Keratinocyte (primary cell): ENCODE results near the gene COMT. TPM values are rescaled to one million over a fixed set of nuclear protein-coding genes. Genes with fewer than 3 reads are reported as not detected.

Experiments
- DNase-seq: peaks from one replicate; pipeline ENCODE4 v3.0.0-alpha.2; 2011; ENCODE audit warnings: low read depth, missing footprints, low spot score
- FAIRE-seq: peaks from 2 replicates; lab custom pipeline; 2011; peaks lifted over from hg19 to GRCh38; lab: Jason Lieb, UNC
- H2AFZ ChIP-seq: 2 replicates; pipeline ENCODE4 v1.6.0; 2012; ENCODE audit warnings: low read length, control low read depth, inconsistent platforms; ENCODE audit not compliant: control insufficient read depth
- H3K27ac ChIP-seq: 2 replicates; pipeline ENCODE4 v1.5.1; 2011; ENCODE audit warnings: low read length; ENCODE audit not compliant: control insufficient read depth, insufficient read depth
- H3K27me3 ChIP-seq: 3 replicates; pipeline ENCODE4 v1.6.0; 2011; ENCODE audit warnings: low read length; ENCODE audit not compliant: control insufficient read depth, insufficient read depth; ENCODE audit errors: extremely low read depth
- H3K36me3 ChIP-seq, 2 experiments: 2 replicates in 1 of 2; 3 replicates in 1 of 2; pipeline ENCODE4 v1.5.1; 2011; ENCODE audit warnings: low read length in 2 of 2, mild to moderate bottlenecking in 1 of 2; ENCODE audit not compliant: control insufficient read depth in 2 of 2, insufficient read depth in 2 of 2; ENCODE audit errors: extremely low read depth in 1 of 2
- H3K4me1 ChIP-seq: 3 replicates; pipeline ENCODE4 v1.5.1; 2011; ENCODE audit warnings: low read length; ENCODE audit not compliant: control insufficient read depth, insufficient read depth; ENCODE audit errors: extremely low read depth
- H3K4me2 ChIP-seq: 3 replicates; pipeline ENCODE4 v1.6.0; 2011; ENCODE audit warnings: low read depth, low read length; ENCODE audit not compliant: control insufficient read depth, insufficient read depth; ENCODE audit errors: extremely low read depth
- H3K4me3 ChIP-seq, 3 experiments: fragments of 200-600 bp in 1 of 3; sonication (generic) in 1 of 3; 2 replicates in 2 of 3; 3 replicates in 1 of 3; pipeline ENCODE4 v1.5.1; 2011 to 2016; ENCODE audit warnings: low read length in 3 of 3, mild to moderate bottlenecking in 3 of 3, control low read depth in 2 of 3, inconsistent platforms in 1 of 3, low read depth in 1 of 3, mixed read lengths in 1 of 3, mixed run types in 1 of 3, moderate library complexity in 1 of 3; ENCODE audit not compliant: control insufficient read depth in 2 of 3, insufficient read depth in 2 of 3; ENCODE audit errors: extremely low read depth in 1 of 3
- H3K79me2 ChIP-seq: 2 replicates; pipeline ENCODE4 v1.6.0; 2012; ENCODE audit warnings: low read length; ENCODE audit not compliant: control insufficient read depth, insufficient read depth
- H3K9ac ChIP-seq: 3 replicates; pipeline ENCODE4 v1.6.0; 2011; ENCODE audit warnings: low read length; ENCODE audit not compliant: control insufficient read depth, insufficient read depth; ENCODE audit errors: extremely low read depth
- H3K9me1 ChIP-seq: 3 replicates; pipeline ENCODE4 v1.6.0; 2011; ENCODE audit warnings: low read length; ENCODE audit not compliant: control insufficient read depth, insufficient read depth; ENCODE audit errors: extremely low read depth
- H3K9me3 ChIP-seq: 2 replicates; pipeline ENCODE4 v1.5.1; 2012; ENCODE audit warnings: low read depth, low read length; ENCODE audit not compliant: control insufficient read depth
- H4K20me1 ChIP-seq: 3 replicates; pipeline ENCODE4 v1.6.0; 2011; ENCODE audit warnings: low read length; ENCODE audit not compliant: control insufficient read depth, insufficient read depth; ENCODE audit errors: extremely low read depth
- CTCF ChIP-seq, 3 experiments: IDR thresholded peaks in 1 of 3; conservative IDR thresholded peaks in 1 of 3; optimal IDR thresholded peaks in 1 of 3; 2 replicates in 2 of 3; 3 replicates in 1 of 3; pipeline versions ENCODE3 to v1.5.1; 2011; ENCODE audit warnings: low read length in 3 of 3, mild to moderate bottlenecking in 3 of 3, moderate library complexity in 2 of 3, control low read depth in 1 of 3, inconsistent platforms in 1 of 3; ENCODE audit not compliant: insufficient read depth in 2 of 3; ENCODE audit errors: extremely low read depth in 1 of 3
- EZH2 ChIP-seq: IDR thresholded peaks from one replicate; pipeline ENCODE4 v1.6.1; 2012; ENCODE audit warnings: inconsistent platforms, mild to moderate bottlenecking, low read length, moderate library complexity
- dilution Hi-C: fragments of 300-500 bp; cut with MboI; formaldehyde crosslinking; loops from one replicate; pipeline ENCODE4 v1.7.0; 2020; ENCODE audit warnings: low sequenced_read_pairs; ENCODE audit not compliant: extremely low pct_ligation_motif_present
- polyA plus RNA-seq, 5 experiments: library from polyadenylated mRNA; depleted of rRNA in 3 of 5; stranded (reverse) in 3 of 5; stranded (forward) in 1 of 5; unstranded in 1 of 5; fragments of >200 nt; gene quantifications; 1 replicate in 1 of 5; 2 replicates in 3 of 5; 3 replicates in 1 of 5; pipeline versions ENCODE4 v1.2.1 to v1.2.3, GENCODE V29; 2011 to 2012; ENCODE audit warnings: missing spikeins in 2 of 5, low read depth in 1 of 5, low replicate concordance in 1 of 5

The COMT gene
- polyA plus RNA-seq, 1 donor (not counting 4 experiments of a cell fraction or from before 2014, with no cell fraction given) = 139 TPM

GRCh38 chr22:19904174-19904856 is 37.3 kb upstream of the COMT start:
- no peak overlapping the region for H2AFZ ChIP-seq
- no peaks in the 10 kb centered on the region for H4K20me1 ChIP-seq
- no peak overlapping the region for H3K4me2 ChIP-seq
- no peak for TF ChIP-seq CTCF (optimal IDR thresholded peaks at IDR 0.05 in 1 of 3, IDR thresholded peaks at IDR 0.05 in 1 of 3, conservative IDR thresholded peaks at IDR 0.05 in 1 of 3; ENCODE audit: extremely low read depth in 1 of 3, insufficient read depth in 2 of 3, low read length in 3 of 3)
- no peak for TF ChIP-seq EZH2
- H3K79me2 ChIP-seq = no peaks in the 10 kb centered on the region
- dilution Hi-C loops = no loop called here
- DNase-seq (no peak), FAIRE-seq (no peak)
- H3K4me1 ChIP-seq = no peaks in the 10 kb centered on the region
- no peak overlapping the region for H3K4me3 ChIP-seq
- H3K27me3 ChIP-seq = no peaks in the 10 kb centered on the region
- H3K27ac ChIP-seq = no peak overlapping the region
- H3K36me3 ChIP-seq = no peaks in the 10 kb centered on the region
- no peak overlapping the region for H3K9ac ChIP-seq
- H3K9me1 ChIP-seq = no peaks in the 10 kb centered on the region
- H3K9me3 ChIP-seq = no peaks in the 10 kb centered on the region

GRCh38 chr22:19904935-19905334 is 36.6 kb upstream of the COMT start:
- Histone ChIP-seq H3K27ac (no peak overlapping the region), H4K20me1 (no peaks in the 10 kb centered on the region), H3K27me3 (no peaks in the 10 kb centered on the region), H3K9me1 (no peaks in the 10 kb centered on the region), H2AFZ (no peak overlapping the region), H3K4me3 (no peak overlapping the region), H3K4me1 (no peaks in the 10 kb centered on the region), H3K36me3 (no peaks in the 10 kb centered on the region), H3K9ac (no peak overlapping the region), H3K79me2 (no peaks in the 10 kb centered on the region), H3K4me2 (no peak overlapping the region), H3K9me3 (no peaks in the 10 kb centered on the region)
- dilution Hi-C loops = no loop called here
- TF ChIP-seq CTCF (optimal IDR thresholded peaks at IDR 0.05 in 1 of 3, IDR thresholded peaks at IDR 0.05 in 1 of 3, conservative IDR thresholded peaks at IDR 0.05 in 1 of 3; ENCODE audit: extremely low read depth in 1 of 3, insufficient read depth in 2 of 3, low read length in 3 of 3) (no peak), EZH2 (no peak)
- DNase-seq = no peak
- no peak for FAIRE-seq
